ENCODE measurements around the gene ANO7.

DNA sequence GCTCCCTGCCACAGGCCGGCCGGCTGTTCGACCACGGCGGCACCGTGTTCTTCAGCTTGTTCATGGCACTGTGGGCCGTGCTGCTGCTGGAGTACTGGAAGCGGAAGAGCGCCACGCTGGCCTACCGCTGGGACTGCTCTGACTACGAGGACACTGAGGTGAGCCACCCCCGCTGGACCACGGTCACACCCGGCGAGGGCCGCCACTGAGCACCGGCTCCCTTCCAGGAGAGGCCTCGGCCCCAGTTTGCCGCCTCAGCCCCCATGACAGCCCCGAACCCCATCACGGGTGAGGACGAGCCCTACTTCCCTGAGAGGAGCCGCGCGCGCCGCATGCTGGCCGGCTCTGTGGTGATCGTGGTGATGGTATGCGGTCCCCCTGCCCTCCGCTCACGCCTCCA lies 20.8 kb downstream of the ANO7 start:
- TF ChIP-seq POLR2AphosphoS5 (IDR thresholded peaks at IDR 0.05) = no peak
- TF ChIP-seq, protein P1, sequence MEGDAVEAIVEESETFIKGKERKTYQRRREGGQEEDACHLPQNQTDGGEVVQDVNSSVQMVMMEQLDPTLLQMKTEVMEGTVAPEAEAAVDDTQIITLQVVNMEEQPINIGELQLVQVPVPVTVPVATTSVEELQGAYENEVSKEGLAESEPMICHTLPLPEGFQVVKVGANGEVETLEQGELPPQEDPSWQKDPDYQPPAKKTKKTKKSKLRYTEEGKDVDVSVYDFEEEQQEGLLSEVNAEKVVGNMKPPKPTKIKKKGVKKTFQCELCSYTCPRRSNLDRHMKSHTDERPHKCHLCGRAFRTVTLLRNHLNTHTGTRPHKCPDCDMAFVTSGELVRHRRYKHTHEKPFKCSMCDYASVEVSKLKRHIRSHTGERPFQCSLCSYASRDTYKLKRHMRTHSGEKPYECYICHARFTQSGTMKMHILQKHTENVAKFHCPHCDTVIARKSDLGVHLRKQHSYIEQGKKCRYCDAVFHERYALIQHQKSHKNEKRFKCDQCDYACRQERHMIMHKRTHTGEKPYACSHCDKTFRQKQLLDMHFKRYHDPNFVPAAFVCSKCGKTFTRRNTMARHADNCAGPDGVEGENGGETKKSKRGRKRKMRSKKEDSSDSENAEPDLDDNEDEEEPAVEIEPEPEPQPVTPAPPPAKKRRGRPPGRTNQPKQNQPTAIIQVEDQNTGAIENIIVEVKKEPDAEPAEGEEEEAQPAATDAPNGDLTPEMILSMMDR (IDR thresholded peaks at IDR 0.05; ENCODE audit: poor library complexity, severe bottlenecking) = no peak
- no peak for TF ChIP-seq EP300 (conservative IDR thresholded peaks at IDR 0.05; ENCODE audit: poor library complexity, severe bottlenecking)
- TF ChIP-seq RAD21 (conservative IDR thresholded peaks at IDR 0.05) = no peak

Measured in neural cell (in vitro differentiated cells).